Esophagus (tissue), 2 donors: ENCODE data around the gene POU3F1. TPM values are rescaled to one million over a fixed set of nuclear protein-coding genes. Genes with fewer than 3 reads are reported as not detected.
A peak's percentile ranks its signal among the peaks of the same experiment; 100 is the strongest.

ENCODE experiments used
- H3K27ac ChIP-seq, 2 donors: one replicate each; pipeline ENCODE4 v1.5.1; 2013; ENCODE audit warnings: low read depth in 2 of 2, mild to moderate bottlenecking in 2 of 2, inconsistent platforms in 1 of 2, low read length in 1 of 2, moderate library complexity in 1 of 2
- H3K27me3 ChIP-seq, 2 donors: one replicate each; pipeline ENCODE4 v1.6.1; 2013; ENCODE audit warnings: low read length in 2 of 2, control low read depth in 1 of 2, mild to moderate bottlenecking in 1 of 2; ENCODE audit not compliant: insufficient read depth in 2 of 2, control insufficient read depth in 1 of 2
- H3K36me3 ChIP-seq, 2 donors: one replicate each; pipeline ENCODE4 v1.6.1; 2013; ENCODE audit warnings: low read length in 1 of 2; ENCODE audit not compliant: control insufficient read depth in 2 of 2, insufficient read depth in 2 of 2
- H3K4me1 ChIP-seq, 2 donors: one replicate each; pipeline ENCODE4 v1.6.1; 2013; ENCODE audit warnings: low read length in 1 of 2; ENCODE audit not compliant: control insufficient read depth in 2 of 2, insufficient read depth in 2 of 2
- H3K4me3 ChIP-seq, 2 donors: one replicate each; pipeline ENCODE4 v1.5.1; 2013; ENCODE audit warnings: low read length in 2 of 2, mild to moderate bottlenecking in 2 of 2, low read depth in 1 of 2, moderate library complexity in 1 of 2
- H3K9me3 ChIP-seq, 2 donors: one replicate each; pipeline ENCODE4 v1.6.1; 2013; ENCODE audit warnings: mild to moderate bottlenecking in 2 of 2, low read depth in 1 of 2, low read length in 1 of 2, moderate library complexity in 1 of 2; ENCODE audit not compliant: control insufficient read depth in 2 of 2, insufficient read depth in 1 of 2
- WGBS, 2 donors: extraction: QIAGEN DNeasy Blood & Tissue Kit; methylation state at CpG; one replicate each; pipeline ENCODE4 v1.1.7; 2013; 5-methylcytosine and 5-hydroxymethylcytosine counted together
- polyA plus RNA-seq, 2 donors: library from polyadenylated mRNA; stranded (reverse); fragments of 200-250 nt; gene quantifications; one replicate each; pipeline ENCODE4 v1.2.3, GENCODE V29; 2013
- donor health status: healthy with polysubstance abuse.
- donor health status: Bipolar disorder and iron deficiency.

POU3F1 gene
- polyA plus RNA-seq, 2 donors = 0.22 to 1.4 TPM

- 83 to 88% methylated on average over 9 of the region's 9 CpGs for WGBS, 2 donors
- H3K9me3 ChIP-seq = no peaks in the 10 kb centered on the region
- H3K27me3 ChIP-seq = no peaks in the 10 kb centered on the region
- peaks cover 0 to 15% of the 10 kb centered on the region in 2 donors for H3K4me1 ChIP-seq
- no peak overlapping the region for H3K27ac ChIP-seq
- no peak overlapping the region for H3K4me3 ChIP-seq
- H3K36me3 ChIP-seq = no peaks in the 10 kb centered on the region
Measured at GRCh38 chr1:38087676-38088075, 41.1 kb upstream of the POU3F1 start.

DNA sequence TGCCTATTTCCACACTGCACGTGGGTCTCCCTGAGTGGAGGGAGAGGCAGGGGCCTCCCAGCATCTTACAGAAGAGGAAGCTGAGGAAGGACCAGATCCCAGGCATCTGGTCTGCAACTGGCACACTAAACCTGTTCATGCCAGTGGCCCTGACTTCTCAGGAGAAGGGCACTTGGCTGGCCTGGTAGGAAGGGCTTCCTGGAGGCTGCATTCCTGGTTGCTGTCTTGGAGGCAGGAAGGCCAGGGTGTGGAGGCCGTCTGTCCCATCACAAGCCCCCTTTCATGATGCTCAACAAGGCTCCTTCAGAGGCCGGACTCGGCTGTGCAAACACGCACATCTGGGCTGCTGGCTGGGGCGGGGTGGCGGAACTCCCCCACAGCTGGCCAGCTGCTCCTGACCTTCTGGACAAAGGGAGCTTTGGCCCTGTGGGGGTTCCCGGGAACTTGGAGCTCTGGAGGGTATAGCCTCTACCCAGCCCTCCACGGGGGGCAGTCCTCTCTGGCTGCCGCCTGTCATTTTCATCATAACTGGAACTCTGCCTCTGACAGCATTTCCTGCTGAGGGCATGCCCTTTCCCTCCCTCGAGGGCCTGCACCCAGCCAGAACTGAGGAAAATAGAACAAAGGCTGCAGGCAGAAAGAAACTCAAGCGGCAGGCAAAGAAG is 39.2 kb upstream of the POU3F1 start:
- no peaks in the 10 kb centered on the region for H3K27me3 ChIP-seq
- no peak overlapping the region for H3K27ac ChIP-seq
- H3K36me3 ChIP-seq = no peaks in the 10 kb centered on the region
- WGBS, 2 donors = 57 to 59% methylated on average over 12 of the region's 12 CpGs
- peaks cover 0 to 15% of the 10 kb centered on the region in 2 donors for H3K4me1 ChIP-seq
- no peaks in the 10 kb centered on the region for H3K9me3 ChIP-seq
- no peak overlapping the region for H3K4me3 ChIP-seq

GRCh38 chr1:38084700-38085099 is 38.1 kb upstream of the POU3F1 start:
- Histone ChIP-seq H3K4me1 (peaks cover 0 to 15% of the 10 kb centered on the region in 2 donors), H3K27ac (peak overlapping the region in 1 of 2 donors; percentile 17)
- whole genome bisulfite sequencing, 2 donors = 35 to 36% methylated on average over 1 of the region's 1 CpG

DNA sequence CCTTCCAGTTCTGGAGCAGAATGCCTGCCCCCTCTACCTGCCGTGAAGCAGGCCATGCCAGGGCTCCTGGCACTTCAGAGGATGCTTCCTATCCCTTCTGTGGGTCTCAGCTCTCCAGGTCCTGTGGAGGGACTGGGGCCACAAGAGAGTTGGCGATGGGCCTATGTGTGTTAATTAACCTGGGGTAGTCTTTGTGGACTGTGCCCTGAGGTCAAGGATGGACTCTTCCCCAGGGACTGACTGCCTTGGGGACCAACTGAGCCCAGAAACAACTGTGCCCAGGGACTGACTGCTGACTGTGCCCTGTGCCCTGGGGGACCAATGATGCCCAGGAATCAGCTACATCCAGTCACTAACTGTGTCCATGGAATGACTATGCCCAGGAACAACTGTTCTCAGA is 37.5 kb upstream of the POU3F1 start:
- Histone ChIP-seq H3K9me3 (no peaks in the 10 kb centered on the region), H3K27ac (no peak overlapping the region), H3K27me3 (no peaks in the 10 kb centered on the region), H3K4me1 (peaks cover 0 to 15% of the 10 kb centered on the region in 2 donors), H3K36me3 (no peaks in the 10 kb centered on the region), H3K4me3 (no peak overlapping the region)
- 81 to 87% methylated on average over 2 of the region's 2 CpGs for WGBS, 2 donors

More at GRCh38 chr1:38084700-38085099, 38.1 kb upstream of the POU3F1 start:
- H3K27me3 ChIP-seq = no peaks in the 10 kb centered on the region
- H3K36me3 ChIP-seq = no peaks in the 10 kb centered on the region
- no peaks in the 10 kb centered on the region for H3K9me3 ChIP-seq
- no peak overlapping the region for H3K4me3 ChIP-seq

GRCh38 chr1:38083541-38083940 is 36.9 kb upstream of the POU3F1 start:
- WGBS, 2 donors = 81 to 85% methylated on average over 7 of the region's 7 CpGs
- peaks cover 0 to 14% of the 10 kb centered on the region in 2 donors for H3K4me1 ChIP-seq
- H3K4me3 ChIP-seq = no peak overlapping the region
- no peaks in the 10 kb centered on the region for H3K27me3 ChIP-seq
- H3K9me3 ChIP-seq = no peaks in the 10 kb centered on the region
- no peaks in the 10 kb centered on the region for H3K36me3 ChIP-seq
- no peak overlapping the region for H3K27ac ChIP-seq

DNA sequence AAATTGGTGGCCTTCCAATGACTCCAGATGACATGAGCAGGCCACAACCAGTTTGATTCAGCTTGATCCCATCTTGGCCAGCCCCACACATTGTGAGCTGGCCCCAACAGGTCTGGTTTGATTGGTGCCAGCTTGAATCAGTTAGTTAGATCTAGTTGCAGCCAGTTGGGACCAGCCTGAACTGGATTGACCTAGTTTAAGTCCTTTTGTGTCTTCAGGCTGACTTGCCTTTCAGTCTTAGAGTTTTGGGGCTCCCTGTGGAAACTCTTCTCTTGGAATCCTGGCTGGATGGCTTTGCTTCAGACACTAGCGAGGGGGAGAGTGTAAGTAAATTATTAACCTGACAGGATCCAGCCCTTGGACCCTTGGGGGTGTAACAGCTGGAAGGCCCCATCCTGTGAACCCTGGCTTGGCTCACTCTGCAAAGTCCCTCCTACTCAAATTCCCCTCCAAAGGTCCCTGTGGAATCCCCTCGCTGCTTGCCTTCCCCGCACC is 36.2 kb upstream of the POU3F1 start:
- Histone ChIP-seq H3K27me3 (no peaks in the 10 kb centered on the region), H3K36me3 (no peaks in the 10 kb centered on the region), H3K9me3 (no peaks in the 10 kb centered on the region), H3K4me3 (no peak overlapping the region), H3K27ac (peak overlapping the region; percentile 30 to 40), H3K4me1 (peaks cover 0 to 13% of the 10 kb centered on the region in 2 donors)
- WGBS, 2 donors = 67 to 68% methylated on average over 3 of the region's 3 CpGs

- Histone ChIP-seq H3K27me3 (no peaks in the 10 kb centered on the region), H3K9me3 (no peaks in the 10 kb centered on the region), H3K4me1 (peaks cover 0 to 10% of the 10 kb centered on the region in 2 donors), H3K36me3 (no peaks in the 10 kb centered on the region), H3K27ac (no peak overlapping the region), H3K4me3 (no peak overlapping the region)
- WGBS, 2 donors = 70 to 74% methylated on average over 4 of the region's 4 CpGs
Measured at GRCh38 chr1:38079019-38079418, 32.4 kb upstream of the POU3F1 start.

GRCh38 chr1:38077523-38078147 is 31.0 kb upstream of the POU3F1 start:
- H3K27ac ChIP-seq = no peak overlapping the region
- H3K9me3 ChIP-seq = no peaks in the 10 kb centered on the region
- H3K27me3 ChIP-seq = no peaks in the 10 kb centered on the region
- no peak overlapping the region for H3K4me3 ChIP-seq
- 66 to 74% methylated on average over 3 of the region's 3 CpGs for WGBS, 2 donors
- no peaks in the 10 kb centered on the region for H3K36me3 ChIP-seq
- peaks cover 0 to 9% of the 10 kb centered on the region in 2 donors for H3K4me1 ChIP-seq

GRCh38 chr1:38076455-38076854 is 29.9 kb upstream of the POU3F1 start:
- Histone ChIP-seq H3K4me1 (peaks cover 0 to 9% of the 10 kb centered on the region in 2 donors), H3K36me3 (no peaks in the 10 kb centered on the region), H3K27me3 (no peaks in the 10 kb centered on the region), H3K4me3 (no peak overlapping the region), H3K27ac (no peak overlapping the region), H3K9me3 (no peaks in the 10 kb centered on the region)
- WGBS, 2 donors = 52 to 63% methylated on average over 6 of the region's 6 CpGs
